Measurements from ENCODE around the gene CCNI.

CCNI gene

GRCh38 chr4:77122656-77123055 is 46.9 kb upstream of the CCNI start:
- H3K4me1 ChIP-seq (ENCODE audit: insufficient read depth, low read length): no peaks in the 10 kb centered on the region
- TF ChIP-seq EZH2 (IDR thresholded peaks at IDR 0.05; ENCODE audit: borderline replicate concordance, low read depth, low read length, severe bottlenecking): no peak
- TF ChIP-seq CTCF (IDR thresholded peaks at IDR 0.05; ENCODE audit: borderline replicate concordance, extremely low read depth, low read length, poor library complexity, severe bottlenecking): no peak
- H4K20me1 ChIP-seq (ENCODE audit: insufficient read depth, low read length): no peaks in the 10 kb centered on the region
- no peak overlapping the region for H3K4me2 ChIP-seq (ENCODE audit: insufficient read depth, low read length)
- H2AFZ ChIP-seq (ENCODE audit: low read depth, low read length): no peak overlapping the region
- no peak for ATAC-seq (ENCODE audit: insufficient read depth, low read depth)
- no peak overlapping the region for H3K27ac ChIP-seq (ENCODE audit: low read length)
- H3K79me2 ChIP-seq (ENCODE audit: insufficient read depth, low read length): no peaks in the 10 kb centered on the region
- H3K4me3 ChIP-seq (ENCODE audit: low read depth in 1 of 2, low read length in 2 of 2): no peak overlapping the region
- H3K27me3 ChIP-seq (ENCODE audit: insufficient read depth, low read length, poor library complexity): no peaks in the 10 kb centered on the region
- DNase-seq: no peak
- no peaks in the 10 kb centered on the region for H3K9me3 ChIP-seq (ENCODE audit: insufficient read depth, low read length, severe bottlenecking)
- no peaks in the 10 kb centered on the region for H3K36me3 ChIP-seq (ENCODE audit: insufficient read depth, low read length)
- H3K9ac ChIP-seq (ENCODE audit: low read depth, low read length): no peak overlapping the region

- Histone ChIP-seq H3K9me3 (ENCODE audit: insufficient read depth, low read length, severe bottlenecking) (no peaks in the 10 kb centered on the region), H3K27me3 (ENCODE audit: insufficient read depth, low read length, poor library complexity) (no peaks in the 10 kb centered on the region), H3K9ac (ENCODE audit: low read depth, low read length) (no peak overlapping the region), H3K79me2 (ENCODE audit: insufficient read depth, low read length) (no peaks in the 10 kb centered on the region), H2AFZ (ENCODE audit: low read depth, low read length) (no peak overlapping the region), H3K4me3 (ENCODE audit: low read depth in 1 of 2, low read length in 2 of 2) (no peak overlapping the region), H4K20me1 (ENCODE audit: insufficient read depth, low read length) (no peaks in the 10 kb centered on the region), H3K4me1 (ENCODE audit: insufficient read depth, low read length) (no peaks in the 10 kb centered on the region), H3K4me2 (ENCODE audit: insufficient read depth, low read length) (no peak overlapping the region), H3K36me3 (ENCODE audit: insufficient read depth, low read length) (no peaks in the 10 kb centered on the region), H3K27ac (ENCODE audit: low read length) (no peak overlapping the region)
- ATAC-seq (ENCODE audit: insufficient read depth, low read depth): no peak
- no peak for DNase-seq
- TF ChIP-seq CTCF (IDR thresholded peaks at IDR 0.05; ENCODE audit: borderline replicate concordance, extremely low read depth, low read length, poor library complexity, severe bottlenecking): no peak
- no peak for TF ChIP-seq EZH2 (IDR thresholded peaks at IDR 0.05; ENCODE audit: borderline replicate concordance, low read depth, low read length, severe bottlenecking)
These were observed 46.0 kb upstream of the CCNI start for GRCh38 chr4:77121736-77122240.

GRCh38 chr4:77120886-77121508 is 45.2 kb upstream of the CCNI start:
- H4K20me1 ChIP-seq (ENCODE audit: insufficient read depth, low read length): no peaks in the 10 kb centered on the region
- H3K4me3 ChIP-seq (ENCODE audit: low read depth in 1 of 2, low read length in 2 of 2): no peak overlapping the region
- no peak for TF ChIP-seq CTCF (IDR thresholded peaks at IDR 0.05; ENCODE audit: borderline replicate concordance, extremely low read depth, low read length, poor library complexity, severe bottlenecking)
- TF ChIP-seq EZH2 (IDR thresholded peaks at IDR 0.05; ENCODE audit: borderline replicate concordance, low read depth, low read length, severe bottlenecking): no peak
- DNase-seq: no peak
- ATAC-seq (ENCODE audit: insufficient read depth, low read depth): no peak
- no peak overlapping the region for H3K27ac ChIP-seq (ENCODE audit: low read length)
- no peak overlapping the region for H2AFZ ChIP-seq (ENCODE audit: low read depth, low read length)
- H3K9me3 ChIP-seq (ENCODE audit: insufficient read depth, low read length, severe bottlenecking): no peaks in the 10 kb centered on the region
- no peaks in the 10 kb centered on the region for H3K79me2 ChIP-seq (ENCODE audit: insufficient read depth, low read length)
- no peaks in the 10 kb centered on the region for H3K36me3 ChIP-seq (ENCODE audit: insufficient read depth, low read length)
- no peak overlapping the region for H3K4me2 ChIP-seq (ENCODE audit: insufficient read depth, low read length)
- no peaks in the 10 kb centered on the region for H3K4me1 ChIP-seq (ENCODE audit: insufficient read depth, low read length)
- no peak overlapping the region for H3K9ac ChIP-seq (ENCODE audit: low read depth, low read length)
- H3K27me3 ChIP-seq (ENCODE audit: insufficient read depth, low read length, poor library complexity): no peaks in the 10 kb centered on the region

Measured in DND-41 (cell line).